NCI-H187 treated with DMSO at 0.1 percent for 48 hours (cell line): ENCODE measurements around the gene GRID2IP.

Experiments
- DNase-seq: peaks from one replicate; lab custom pipeline; 2025; lab: John Stamatoyannopoulos, UW

Gene GRID2IP

DNA sequence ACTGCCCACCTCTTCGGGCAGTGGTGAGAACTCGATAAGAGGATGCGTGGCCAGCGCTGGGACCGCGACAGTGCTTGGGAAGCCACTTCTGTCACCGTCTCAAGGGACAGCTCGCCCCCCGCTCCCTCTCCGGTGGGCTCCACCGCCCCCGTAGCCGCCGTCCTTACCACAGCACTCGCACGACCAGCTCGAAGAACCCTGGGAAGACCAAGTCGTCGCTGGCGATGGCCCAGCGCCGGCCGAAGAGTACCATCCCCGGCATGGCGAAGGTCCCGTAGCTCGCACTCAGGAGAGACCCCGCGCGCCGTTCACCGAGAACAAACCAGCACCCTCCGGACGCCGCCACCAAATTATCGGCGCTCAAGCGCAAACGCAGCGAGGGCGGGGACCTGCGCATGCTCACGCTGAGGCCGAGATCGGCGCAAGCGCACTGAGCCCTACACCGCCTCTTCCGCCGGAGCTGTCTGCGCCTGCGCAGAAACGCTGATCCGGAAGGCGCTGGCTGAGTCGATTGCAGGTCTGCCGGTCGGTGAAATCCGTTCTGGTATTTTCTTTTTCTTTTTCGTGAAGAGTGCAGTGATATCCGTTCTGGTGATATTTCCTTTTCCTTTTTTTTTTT is 103.6 kb downstream of the GRID2IP start, which contains the start of gene DAGLB:
DAGLB (minus strand) TSS at position 374 of the 619 bp plus-strand sequence; CDS start at position 262, 112 bp downstream.
- peak; percentile 37 for DNase-seq
